Endothelial cell of umbilical vein (primary cell): ENCODE data around the gene CLSTN2.

ENCODE experiments used
- EZH2 ChIP-seq: IDR thresholded peaks from 2 replicates; pipeline ENCODE4 v1.6.1; 2012; ENCODE audit warnings: borderline replicate concordance, low read depth, mild to moderate bottlenecking, moderate library complexity, low read length, inconsistent platforms; ENCODE audit not compliant: severe bottlenecking
- JUN ChIP-seq: IDR thresholded peaks from 2 replicates; pipeline ENCODE4 v1.6.1; 2011; ENCODE audit warnings: borderline replicate concordance, low read depth; ENCODE audit not compliant: insufficient read length, insufficient read depth
- MYC ChIP-seq: IDR thresholded peaks from one replicate; pipeline ENCODE4 v1.6.1; 2011; ENCODE audit warnings: mild to moderate bottlenecking, low read depth, low read length
- POLR2A ChIP-seq: IDR thresholded peaks from 2 replicates; pipeline ENCODE4 v1.6.1; 2012; ENCODE audit warnings: low read depth, mild to moderate bottlenecking, control low read depth, low read length
- POLR2AphosphoS5 ChIP-seq: IDR thresholded peaks from 2 replicates; pipeline ENCODE4 v1.6.1; 2012; ENCODE audit warnings: low read depth, mild to moderate bottlenecking, control low read depth, low read length, moderate library complexity; ENCODE audit not compliant: insufficient read depth
- TF ChIP-seq, protein P1 (sequence below), 2 donors: IDR thresholded peaks; 1 replicate in 1 of 2; 2 replicates in 1 of 2; pipeline ENCODE4 v1.5.1; 2011; ENCODE audit warnings: low read length in 2 of 2, mild to moderate bottlenecking in 2 of 2, moderate library complexity in 2 of 2, control low read depth in 1 of 2, inconsistent platforms in 1 of 2, low read depth in 1 of 2; ENCODE audit not compliant: insufficient read depth in 1 of 2; ENCODE audit errors: extremely low read depth in 1 of 2
- TF ChIP-seq, protein P2 (sequence below): IDR thresholded peaks from 2 replicates; pipeline ENCODE4 v1.6.1; 2011; ENCODE audit not compliant: insufficient read depth, insufficient read length

DNA sequence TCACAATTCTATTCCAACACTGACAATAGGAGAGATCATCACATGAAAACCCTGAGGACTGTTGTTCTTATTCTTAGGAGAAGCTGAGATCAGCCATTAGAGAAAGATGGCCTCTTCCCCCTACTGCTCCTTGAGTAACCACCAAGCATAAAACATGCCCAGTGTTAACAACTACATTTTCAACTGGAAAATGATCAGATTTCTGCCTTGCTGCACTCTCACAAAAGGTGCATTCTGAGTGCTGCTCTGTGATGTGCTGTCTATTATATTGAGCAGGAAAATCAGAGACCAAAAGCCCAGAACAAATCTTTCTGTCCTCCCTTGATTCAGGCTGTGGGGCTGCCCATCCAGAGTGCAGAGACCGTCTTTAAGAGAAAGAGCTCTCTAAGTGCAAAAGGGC, 438.2 kb downstream of the CLSTN2 start:
- TF ChIP-seq, protein P1, sequence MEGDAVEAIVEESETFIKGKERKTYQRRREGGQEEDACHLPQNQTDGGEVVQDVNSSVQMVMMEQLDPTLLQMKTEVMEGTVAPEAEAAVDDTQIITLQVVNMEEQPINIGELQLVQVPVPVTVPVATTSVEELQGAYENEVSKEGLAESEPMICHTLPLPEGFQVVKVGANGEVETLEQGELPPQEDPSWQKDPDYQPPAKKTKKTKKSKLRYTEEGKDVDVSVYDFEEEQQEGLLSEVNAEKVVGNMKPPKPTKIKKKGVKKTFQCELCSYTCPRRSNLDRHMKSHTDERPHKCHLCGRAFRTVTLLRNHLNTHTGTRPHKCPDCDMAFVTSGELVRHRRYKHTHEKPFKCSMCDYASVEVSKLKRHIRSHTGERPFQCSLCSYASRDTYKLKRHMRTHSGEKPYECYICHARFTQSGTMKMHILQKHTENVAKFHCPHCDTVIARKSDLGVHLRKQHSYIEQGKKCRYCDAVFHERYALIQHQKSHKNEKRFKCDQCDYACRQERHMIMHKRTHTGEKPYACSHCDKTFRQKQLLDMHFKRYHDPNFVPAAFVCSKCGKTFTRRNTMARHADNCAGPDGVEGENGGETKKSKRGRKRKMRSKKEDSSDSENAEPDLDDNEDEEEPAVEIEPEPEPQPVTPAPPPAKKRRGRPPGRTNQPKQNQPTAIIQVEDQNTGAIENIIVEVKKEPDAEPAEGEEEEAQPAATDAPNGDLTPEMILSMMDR (IDR thresholded peaks at IDR 0.05; ENCODE audit: extremely low read depth in 1 of 2, insufficient read depth in 1 of 2, low read depth in 1 of 2, low read length in 2 of 2) = no peak
- TF ChIP-seq POLR2A (no peak), JUN (no peak), EZH2 (no peak), MYC (no peak), POLR2AphosphoS5 (no peak)
- TF ChIP-seq, protein P2, sequence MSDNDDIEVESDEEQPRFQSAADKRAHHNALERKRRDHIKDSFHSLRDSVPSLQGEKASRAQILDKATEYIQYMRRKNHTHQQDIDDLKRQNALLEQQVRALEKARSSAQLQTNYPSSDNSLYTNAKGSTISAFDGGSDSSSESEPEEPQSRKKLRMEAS = no peak
